ENCODE data around the gene ANGPTL2.
"Not testable (repeated sequence)": the region's sequence is repeated elsewhere in the genome, so short reads cannot be mapped to it uniquely, and the experiment has no call there.

ANGPTL2 gene

DNA sequence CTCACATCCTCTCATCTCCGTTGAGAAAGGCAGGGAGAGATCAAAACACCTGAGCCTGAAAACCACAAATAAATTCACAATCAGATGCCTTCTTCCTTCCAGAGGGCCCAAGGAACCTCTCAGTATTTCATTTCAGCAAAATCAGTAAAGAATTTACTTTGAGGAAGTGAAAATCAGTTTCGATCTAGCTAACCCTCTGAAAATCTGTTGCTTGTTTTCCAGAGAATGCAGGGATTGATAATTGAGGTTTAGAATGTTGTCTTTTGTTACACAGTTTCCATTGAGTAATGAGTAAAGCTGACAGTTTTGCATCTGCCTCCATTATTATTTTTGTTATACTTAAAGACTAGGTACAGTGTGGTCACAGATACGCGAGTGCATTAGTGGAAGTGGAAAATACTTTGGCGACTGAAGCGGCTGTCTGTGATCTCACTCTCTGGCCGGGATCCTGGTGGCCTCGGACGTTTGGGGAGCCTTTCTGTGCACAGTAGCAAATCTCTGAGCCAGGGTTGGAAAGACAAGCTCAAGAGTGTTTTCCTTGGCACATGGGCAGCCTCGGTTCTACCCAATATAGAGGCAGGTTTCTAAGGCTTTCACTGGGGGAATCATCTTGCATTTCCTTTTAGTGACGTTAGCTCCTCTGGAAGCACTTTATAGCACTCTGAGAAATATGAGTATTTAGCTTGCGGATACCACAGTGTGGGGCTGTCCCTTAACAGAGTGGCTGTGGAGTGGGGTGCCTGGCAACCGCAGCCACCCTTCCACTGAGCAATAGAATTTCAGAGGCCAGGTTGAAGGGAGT is 32.2 kb upstream of the ANGPTL2 start:
- DNase-seq = no peak

GRCh38 chr9:127154003-127154389 is 31.6 kb upstream of the ANGPTL2 start:
- DNase-seq = no peak

- DNase-seq = no peak
These were observed 31.1 kb upstream of the ANGPTL2 start for GRCh38 chr9:127153501-127153900.

- no peak for DNase-seq
These were observed 27.3 kb upstream of the ANGPTL2 start for GRCh38 chr9:127149463-127150390.

- no peak for DNase-seq
These were observed 26.6 kb upstream of the ANGPTL2 start for GRCh38 chr9:127149010-127149409.

GRCh38 chr9:127148014-127148413 is 25.6 kb upstream of the ANGPTL2 start:
- DNase-seq = no peak

DNA sequence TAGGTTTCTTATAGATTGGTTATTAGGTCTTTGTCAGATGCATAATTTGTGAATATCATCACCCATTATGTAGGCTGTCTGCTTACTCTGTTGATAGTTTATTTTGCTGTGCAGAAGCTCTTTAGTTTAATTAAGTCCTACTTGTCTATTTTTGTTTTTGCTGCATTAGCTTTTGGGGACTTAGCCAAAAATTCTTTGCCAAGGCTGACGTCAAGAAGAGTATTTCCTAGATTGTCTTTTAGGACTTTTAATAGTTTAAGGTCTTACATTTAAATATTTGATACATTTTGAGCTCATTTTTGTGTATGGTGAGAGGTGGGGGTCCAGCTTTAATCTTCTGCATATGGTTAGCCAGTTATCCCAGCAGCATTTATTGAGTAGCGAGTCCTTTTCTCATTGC is 24.8 kb upstream of the ANGPTL2 start:
- no peak for DNase-seq

DNA sequence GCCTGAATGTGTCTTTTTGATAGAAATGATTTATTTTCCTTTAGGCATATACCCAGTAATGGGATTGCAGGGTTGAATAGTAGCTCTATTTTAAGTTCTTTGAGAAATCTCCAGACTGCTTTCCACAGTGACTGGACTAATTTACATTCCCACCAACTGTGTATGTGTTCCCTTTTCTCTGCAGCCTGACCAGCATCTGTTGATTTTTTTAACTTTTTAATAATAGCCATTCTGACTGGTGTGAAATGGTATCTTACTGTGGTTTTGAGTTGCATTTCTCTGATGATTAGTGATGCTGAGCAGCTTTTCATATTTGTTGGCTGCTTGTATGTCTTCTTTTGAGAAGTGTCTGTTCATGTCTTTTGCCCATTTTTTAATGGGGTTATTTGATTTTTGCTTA is 24.4 kb upstream of the ANGPTL2 start:
- DNase-seq = not testable (repeated sequence)

DNA sequence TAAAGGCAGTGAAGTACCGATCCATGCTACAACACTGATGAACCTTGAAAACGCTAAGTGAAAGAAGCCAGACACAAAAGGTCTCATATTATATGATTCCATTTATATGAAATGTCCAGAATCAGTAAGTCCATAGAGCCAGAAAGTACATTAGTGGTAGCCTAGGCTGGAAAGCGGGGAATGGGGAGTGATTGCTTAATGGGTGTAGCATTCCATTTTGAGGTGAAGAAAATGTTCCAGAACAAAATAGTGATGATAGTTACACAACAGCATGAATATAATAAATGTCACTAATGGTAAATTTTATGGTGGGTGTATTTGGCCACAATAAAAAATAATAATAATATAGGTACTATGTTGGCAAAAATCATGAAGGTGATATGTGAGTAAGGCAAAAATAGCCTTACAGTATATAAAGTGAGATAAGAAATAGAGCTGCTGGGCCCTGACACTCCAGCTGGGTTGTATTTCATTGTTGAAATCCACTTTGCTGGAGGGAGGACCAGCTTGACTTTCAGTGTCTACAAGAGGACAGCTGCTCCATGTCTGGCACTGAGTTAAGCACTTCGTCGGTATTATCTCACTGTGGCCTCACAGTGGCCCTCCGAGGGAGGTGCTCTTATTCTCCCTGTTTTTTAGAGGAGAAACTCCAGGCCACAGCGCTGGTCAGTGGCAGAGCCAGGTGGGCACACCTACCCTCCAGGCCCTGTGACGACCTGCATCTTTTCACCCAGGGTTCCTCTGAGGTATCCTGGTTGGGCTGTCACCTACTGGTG is 22.4 kb upstream of the ANGPTL2 start:
- DNase-seq = no peak

GRCh38 chr9:127143920-127144465 is 21.6 kb upstream of the ANGPTL2 start:
- no peak for DNase-seq

- DNase-seq = no peak
These were observed 20.6 kb upstream of the ANGPTL2 start for GRCh38 chr9:127142931-127143464.

DNA sequence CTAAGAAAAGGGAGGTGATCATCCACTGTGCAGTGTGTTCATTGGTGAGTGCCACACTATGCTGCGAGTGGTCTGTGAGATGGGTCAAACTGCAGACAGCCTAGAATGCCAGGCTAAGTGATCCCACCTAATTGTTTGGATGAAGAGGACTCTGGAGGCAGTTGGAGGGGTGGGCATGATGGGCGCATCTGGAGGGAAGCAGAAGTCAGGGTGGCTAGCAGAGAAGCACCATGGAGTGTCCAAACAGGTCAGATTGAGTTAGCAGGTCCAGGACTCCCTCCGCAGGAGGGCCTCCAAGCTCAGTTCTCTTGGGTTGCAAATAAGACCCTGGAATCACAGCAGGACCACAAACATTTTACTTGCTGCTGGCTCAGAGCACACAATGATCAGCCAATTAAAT is 19.9 kb upstream of the ANGPTL2 start:
- DNase-seq = no peak

- no peak for DNase-seq
These were observed 18.6 kb upstream of the ANGPTL2 start for GRCh38 chr9:127140842-127141675.

- DNase-seq = no peak
These were observed 17.7 kb upstream of the ANGPTL2 start for GRCh38 chr9:127140181-127140580.

DNA sequence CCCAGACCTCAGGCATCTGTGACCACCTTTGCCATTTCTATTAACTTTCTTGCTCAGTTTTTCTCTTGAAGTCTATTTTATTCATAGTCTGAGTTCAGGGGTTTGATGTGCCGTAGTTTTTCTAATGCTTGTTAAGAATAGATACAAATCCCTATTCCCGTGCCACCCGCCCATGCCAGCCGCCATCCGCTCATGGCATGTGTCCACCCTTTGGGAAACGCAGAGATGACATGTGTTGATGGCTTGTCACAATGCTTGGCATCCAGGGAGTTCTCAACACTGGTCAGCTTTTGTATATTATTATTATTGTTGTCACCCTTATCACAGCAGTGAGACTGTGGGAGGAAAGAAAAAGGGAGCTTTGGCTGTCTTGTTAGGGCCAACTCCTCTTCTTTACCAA is 17.3 kb upstream of the ANGPTL2 start:
- DNase-seq = no peak

DNA sequence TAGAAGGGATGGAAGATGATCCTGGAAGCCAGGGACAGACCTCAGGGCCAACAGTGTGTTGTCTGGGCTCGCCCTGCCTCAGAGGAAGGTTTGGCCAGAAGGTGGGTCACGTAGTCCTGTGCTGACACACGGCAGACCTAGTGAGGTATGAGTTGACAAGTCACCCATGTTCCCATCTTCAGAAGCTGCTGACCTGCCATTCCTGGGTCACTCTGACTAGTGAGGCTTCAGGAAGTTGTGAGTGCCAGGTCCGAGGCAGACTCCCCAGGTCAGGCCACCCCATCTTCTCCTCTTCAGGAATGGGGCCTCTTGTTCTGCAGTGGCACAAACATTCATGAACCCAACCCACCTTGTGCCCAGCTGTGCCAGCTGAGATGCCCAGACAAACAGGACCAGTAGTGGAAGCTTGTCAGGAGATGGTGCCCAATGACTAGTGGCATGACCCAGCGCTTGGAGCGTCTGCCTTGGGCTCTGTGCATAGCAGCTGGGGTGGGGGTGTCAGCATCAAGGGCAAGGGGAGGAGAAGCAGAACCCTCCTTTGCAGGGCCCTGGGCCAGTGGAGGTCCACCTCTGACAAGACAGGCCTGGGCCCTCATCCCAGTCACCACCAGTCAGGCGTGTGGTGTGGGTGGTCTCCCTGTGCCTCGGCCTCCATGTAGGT is 16.8 kb upstream of the ANGPTL2 start:
- no peak for DNase-seq

- no peak for DNase-seq
These were observed 16.0 kb upstream of the ANGPTL2 start for GRCh38 chr9:127138444-127138843.

DNA sequence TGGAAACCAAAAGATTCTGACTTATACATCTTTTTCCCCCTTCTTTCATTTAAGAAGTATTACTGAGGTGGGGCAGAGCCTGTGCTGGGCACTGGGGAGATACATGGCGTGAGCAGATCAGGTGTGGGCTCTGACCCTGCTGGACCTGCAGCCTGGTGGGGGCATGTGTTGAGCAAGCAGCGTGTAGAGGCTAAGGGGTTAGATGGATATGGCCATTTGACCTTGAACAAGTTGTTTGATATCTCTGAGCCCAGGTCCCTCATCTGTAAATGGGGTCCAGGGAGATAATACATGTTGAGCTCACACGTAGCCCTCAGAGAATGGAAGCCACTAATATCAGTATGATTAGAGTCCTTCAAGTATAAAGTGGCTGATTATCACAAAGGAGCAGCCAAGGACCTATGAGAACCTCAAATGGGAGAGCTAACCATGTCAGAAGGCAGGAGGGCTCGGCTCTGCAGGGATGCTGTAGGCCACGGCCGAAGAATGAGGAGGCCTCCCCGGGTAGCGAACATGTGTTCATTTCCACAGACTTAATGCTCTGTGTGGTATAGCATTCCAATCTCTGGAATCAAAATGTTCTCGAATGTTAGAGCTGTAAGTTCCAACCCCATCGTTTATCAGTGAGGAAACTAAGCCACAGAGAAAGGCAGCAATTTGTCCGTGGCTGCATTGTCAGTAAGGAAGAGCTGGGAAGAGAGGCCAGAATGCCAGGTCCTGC is 15.4 kb upstream of the ANGPTL2 start:
- no peak for DNase-seq

DNA sequence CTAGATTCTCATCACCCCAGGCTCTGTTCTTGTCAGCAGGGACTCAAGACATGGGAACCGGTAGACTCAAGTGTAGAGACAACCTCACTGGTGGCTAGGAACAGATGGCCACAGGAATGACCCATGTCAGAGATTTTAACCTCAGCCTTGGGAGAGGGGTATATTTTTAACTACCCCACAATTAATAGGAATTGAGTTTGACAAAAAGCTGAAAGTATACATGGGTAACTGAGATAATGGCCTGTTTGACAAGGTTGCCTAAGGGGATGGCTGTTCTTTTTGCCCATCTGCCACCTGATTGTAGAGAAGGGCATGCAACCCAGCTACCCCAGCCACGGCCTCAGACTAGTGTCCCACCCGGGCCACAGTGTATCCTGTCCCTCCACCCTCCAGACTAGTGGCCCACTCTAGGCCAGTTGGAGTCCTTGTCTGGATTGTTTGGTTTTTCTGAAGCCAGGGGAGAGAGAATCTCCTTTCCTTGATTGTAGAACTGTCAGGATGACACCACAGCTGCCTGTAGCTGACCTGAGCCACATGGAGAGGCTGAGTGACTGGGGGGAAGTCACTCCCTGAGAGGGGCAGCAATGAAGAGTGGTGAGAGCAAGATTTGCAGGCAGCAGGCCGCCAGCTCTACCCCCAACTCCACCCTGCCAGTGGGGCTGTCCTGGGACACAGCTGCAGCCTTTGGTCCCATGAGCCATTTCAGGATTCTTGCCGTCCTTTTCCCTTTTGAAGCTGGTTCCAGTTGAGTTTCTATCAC is 14.6 kb upstream of the ANGPTL2 start:
- no peak for DNase-seq
